Cerebellar cortex (tissue), 1 donor: ENCODE results near the gene CREB5.

Experiments used
- DNase-seq: peaks from one replicate; pipeline ENCODE4 v3.0.0-alpha.2; 2015; ENCODE audit warnings: low spot score

The CREB5 gene

GRCh38 chr7:28646376-28647075 is 234.2 kb downstream of the CREB5 start:
- no peak for DNase-seq

GRCh38 chr7:28647076-28647421 is 234.7 kb downstream of the CREB5 start:
- DNase-seq = no peak

GRCh38 chr7:28649189-28649588 is 236.9 kb downstream of the CREB5 start:
- no peak for DNase-seq

- no peak for DNase-seq
Measured at GRCh38 chr7:28649811-28650210, 237.5 kb downstream of the CREB5 start.

- DNase-seq = no peak
Measured at GRCh38 chr7:28654110-28654509, 241.8 kb downstream of the CREB5 start.

GRCh38 chr7:28656529-28656928 is 244.2 kb downstream of the CREB5 start:
- no peak for DNase-seq

- no peak for DNase-seq
Measured at GRCh38 chr7:28658381-28658780, 246.1 kb downstream of the CREB5 start.

GRCh38 chr7:28660132-28660531 is 247.8 kb downstream of the CREB5 start:
- DNase-seq = no peak

- no peak for DNase-seq
Measured at GRCh38 chr7:28661826-28662595, 249.7 kb downstream of the CREB5 start.

GRCh38 chr7:28666154-28666553 is 253.8 kb downstream of the CREB5 start:
- no peak for DNase-seq

GRCh38 chr7:28668085-28668484 is 255.8 kb downstream of the CREB5 start:
- no peak for DNase-seq

- no peak for DNase-seq
Measured at GRCh38 chr7:28669330-28669729, 257.0 kb downstream of the CREB5 start.

- DNase-seq = no peak
Measured at GRCh38 chr7:28671526-28671925, 259.2 kb downstream of the CREB5 start.

GRCh38 chr7:28672397-28672797 is 260.1 kb downstream of the CREB5 start:
- DNase-seq = no peak

GRCh38 chr7:28674359-28674782 is 262.1 kb downstream of the CREB5 start:
- no peak for DNase-seq

- no peak for DNase-seq
Measured at GRCh38 chr7:28675429-28675828, 263.1 kb downstream of the CREB5 start.

GRCh38 chr7:28677668-28678067 is 265.4 kb downstream of the CREB5 start:
- DNase-seq = no peak

- DNase-seq = no peak
Measured at GRCh38 chr7:28678431-28678965, 266.2 kb downstream of the CREB5 start.

GRCh38 chr7:28681693-28682310 is 269.5 kb downstream of the CREB5 start:
- no peak for DNase-seq

- no peak for DNase-seq
Measured at GRCh38 chr7:28682801-28683200, 270.5 kb downstream of the CREB5 start.

- DNase-seq = no peak
Measured at GRCh38 chr7:28684650-28685241, 272.4 kb downstream of the CREB5 start.

GRCh38 chr7:28685242-28685643 is 272.9 kb downstream of the CREB5 start:
- no peak for DNase-seq
